ENCODE measurements around the gene EHD3.
"Not testable (repeated sequence)": the region's sequence is repeated elsewhere in the genome, so short reads cannot be mapped to it uniquely, and the experiment has no call there.

Gene EHD3

GRCh38 chr2:31256611-31257382, 22.8 kb downstream of the EHD3 start:
- no peak for DNase-seq (ENCODE audit: low spot score)

GRCh38 chr2:31258351-31258750, 24.4 kb downstream of the EHD3 start:
- no peak for DNase-seq (ENCODE audit: low spot score)

GRCh38 chr2:31259075-31259474, 25.1 kb downstream of the EHD3 start:
- DNase-seq (ENCODE audit: low spot score), result no peak

- DNase-seq (ENCODE audit: low spot score), result no peak
These were observed 26.9 kb downstream of the EHD3 start for GRCh38 chr2:31260870-31261269.

- no peak for DNase-seq (ENCODE audit: low spot score)
These were observed 29.8 kb downstream of the EHD3 start for GRCh38 chr2:31263636-31264190.

- DNase-seq (ENCODE audit: low spot score), result no peak
These were observed 31.3 kb downstream of the EHD3 start for GRCh38 chr2:31265234-31265633.

- no peak for DNase-seq (ENCODE audit: low spot score)
These were observed 32.9 kb downstream of the EHD3 start for GRCh38 chr2:31266804-31267203.

- no peak for DNase-seq (ENCODE audit: low spot score)
These were observed 33.6 kb downstream of the EHD3 start for GRCh38 chr2:31267437-31268120.

GRCh38 chr2:31268344-31268743, 34.4 kb downstream of the EHD3 start:
- DNase-seq (ENCODE audit: low spot score), result no peak

- peak; percentile 22 for DNase-seq (ENCODE audit: low spot score)
These were observed 35.1 kb downstream of the EHD3 start for GRCh38 chr2:31269087-31269486.

- peak; percentile 47 for DNase-seq (ENCODE audit: low spot score)
These were observed 36.2 kb downstream of the EHD3 start for GRCh38 chr2:31270131-31270530.

GRCh38 chr2:31270822-31271231, 36.9 kb downstream of the EHD3 start:
- DNase-seq (ENCODE audit: low spot score), result no peak

GRCh38 chr2:31271851-31272267, 37.9 kb downstream of the EHD3 start:
- no peak for DNase-seq (ENCODE audit: low spot score)

- no peak for DNase-seq (ENCODE audit: low spot score)
These were observed 40.6 kb downstream of the EHD3 start for GRCh38 chr2:31274401-31275075.

GRCh38 chr2:31275976-31276375, 42.0 kb downstream of the EHD3 start:
- DNase-seq (ENCODE audit: low spot score), result no peak

GRCh38 chr2:31277621-31278020, 43.7 kb downstream of the EHD3 start:
- DNase-seq (ENCODE audit: low spot score), result no peak

- no peak for DNase-seq (ENCODE audit: low spot score)
These were observed 48.7 kb downstream of the EHD3 start for GRCh38 chr2:31282634-31283033.

GRCh38 chr2:31283193-31283919, 49.4 kb downstream of the EHD3 start:
- not testable (repeated sequence) for DNase-seq (ENCODE audit: low spot score)

GRCh38 chr2:31284107-31284506, 50.2 kb downstream of the EHD3 start:
- DNase-seq (ENCODE audit: low spot score), result no peak

- no peak for DNase-seq (ENCODE audit: low spot score)
These were observed 52.3 kb downstream of the EHD3 start for GRCh38 chr2:31286230-31286629.

- no peak for DNase-seq (ENCODE audit: low spot score)
These were observed 53.1 kb downstream of the EHD3 start for GRCh38 chr2:31286961-31287550.

GRCh38 chr2:31287654-31288053, 53.7 kb downstream of the EHD3 start:
- DNase-seq (ENCODE audit: low spot score), result no peak
